HG02970 (cell line): ENCODE results near the gene ULK2.
"Not testable (repeated sequence)": the region's sequence is repeated elsewhere in the genome, so short reads cannot be mapped to it uniquely, and the experiment has no call there.

Source experiments
- ATAC-seq: cut with Tn5 transposase; IDR thresholded peaks from one replicate; pipeline ENCODE4 v1.9.1; 2021; ENCODE audit warnings: mild to moderate bottlenecking, moderate library complexity, moderate number of reproducible peaks; ENCODE audit not compliant: unreplicated experiment, low FRiP score

Gene ULK2

GRCh38 chr17:19868079-19868395 is 301 bp upstream of the ULK2 start:
- ATAC-seq: no peak

GRCh38 chr17:19867079-19867328 is 732 bp downstream of the ULK2 start:
- peak; percentile 38 for ATAC-seq

- ATAC-seq: no peak
Measured at GRCh38 chr17:19865021-19865420, 2.7 kb downstream of the ULK2 start.

- ATAC-seq: not testable (repeated sequence)
Measured at GRCh38 chr17:19860647-19861177, 7.0 kb downstream of the ULK2 start.

- no peak for ATAC-seq
Measured at GRCh38 chr17:19857640-19858039, 10.1 kb downstream of the ULK2 start.

GRCh38 chr17:19833914-19834313 is 33.8 kb downstream of the ULK2 start:
- no peak for ATAC-seq

GRCh38 chr17:19830061-19830460 is 37.7 kb downstream of the ULK2 start:
- no peak for ATAC-seq

- ATAC-seq: no peak
Measured at GRCh38 chr17:19812407-19812806, 55.3 kb downstream of the ULK2 start.

GRCh38 chr17:19805006-19805405 is 62.7 kb downstream of the ULK2 start:
- no peak for ATAC-seq

GRCh38 chr17:19800571-19800970 is 67.2 kb downstream of the ULK2 start:
- ATAC-seq: no peak

- no peak for ATAC-seq
Measured at GRCh38 chr17:19799796-19800195, 67.9 kb downstream of the ULK2 start.

- ATAC-seq: no peak
Measured at GRCh38 chr17:19796457-19796856, 71.3 kb downstream of the ULK2 start.

- no peak for ATAC-seq
Measured at GRCh38 chr17:19791918-19792550, 75.7 kb downstream of the ULK2 start.

- no peak for ATAC-seq
Measured at GRCh38 chr17:19787733-19788357, 79.9 kb downstream of the ULK2 start.

GRCh38 chr17:19785854-19786253 is 81.9 kb downstream of the ULK2 start:
- no peak for ATAC-seq

GRCh38 chr17:19781488-19782458 is 86.0 kb downstream of the ULK2 start:
- ATAC-seq: no peak

- no peak for ATAC-seq
Measured at GRCh38 chr17:19780846-19781245, 86.9 kb downstream of the ULK2 start.

- ATAC-seq: no peak
Measured at GRCh38 chr17:19773534-19773933, 94.2 kb downstream of the ULK2 start.

GRCh38 chr17:19771971-19772630 is 95.6 kb downstream of the ULK2 start:
- ATAC-seq: no peak

- no peak for ATAC-seq
Measured at GRCh38 chr17:19770985-19771735, 96.6 kb downstream of the ULK2 start.
